ENCODE data around the gene ZNF385B.

Gene ZNF385B

GRCh38 chr2:179720173-179720772, 141.1 kb downstream of the ZNF385B start:
- no peak overlapping the region for H3K4me3 ChIP-seq (ENCODE audit: low read length)
- no peak for TF ChIP-seq ZNF274 (IDR thresholded peaks at IDR 0.05; ENCODE audit: low read depth, low read length)

GRCh38 chr2:179715871-179716270, 145.5 kb downstream of the ZNF385B start:
- no peak overlapping the region for H3K4me3 ChIP-seq (ENCODE audit: low read length)
- no peak for TF ChIP-seq ZNF274 (IDR thresholded peaks at IDR 0.05; ENCODE audit: low read depth, low read length)

GRCh38 chr2:179715196-179715595, 146.2 kb downstream of the ZNF385B start:
- no peak overlapping the region for H3K4me3 ChIP-seq (ENCODE audit: low read length)
- TF ChIP-seq ZNF274 (IDR thresholded peaks at IDR 0.05; ENCODE audit: low read depth, low read length), result no peak

- H3K4me3 ChIP-seq (ENCODE audit: low read length), result no peak overlapping the region
- no peak for TF ChIP-seq ZNF274 (IDR thresholded peaks at IDR 0.05; ENCODE audit: low read depth, low read length)
Measured at GRCh38 chr2:179712825-179713224, 148.6 kb downstream of the ZNF385B start.

GRCh38 chr2:179711375-179711774, 150.0 kb downstream of the ZNF385B start:
- TF ChIP-seq ZNF274 (IDR thresholded peaks at IDR 0.05; ENCODE audit: low read depth, low read length), result no peak

GRCh38 chr2:179703702-179704101, 157.7 kb downstream of the ZNF385B start:
- TF ChIP-seq ZNF274 (IDR thresholded peaks at IDR 0.05; ENCODE audit: low read depth, low read length), result no peak
- H3K4me3 ChIP-seq (ENCODE audit: low read length), result no peak overlapping the region

More at GRCh38 chr2:179711375-179711774, 150.0 kb downstream of the ZNF385B start:
- no peak overlapping the region for H3K4me3 ChIP-seq (ENCODE audit: low read length)

GRCh38 chr2:179702912-179703311, 158.5 kb downstream of the ZNF385B start:
- no peak for TF ChIP-seq ZNF274 (IDR thresholded peaks at IDR 0.05; ENCODE audit: low read depth, low read length)
- no peak overlapping the region for H3K4me3 ChIP-seq (ENCODE audit: low read length)

GRCh38 chr2:179701524-179702110, 159.8 kb downstream of the ZNF385B start:
- no peak for TF ChIP-seq ZNF274 (IDR thresholded peaks at IDR 0.05; ENCODE audit: low read depth, low read length)
- H3K4me3 ChIP-seq (ENCODE audit: low read length), result no peak overlapping the region

- TF ChIP-seq ZNF274 (IDR thresholded peaks at IDR 0.05; ENCODE audit: low read depth, low read length), result no peak
- H3K4me3 ChIP-seq (ENCODE audit: low read length), result no peak overlapping the region
Measured at GRCh38 chr2:179695486-179695885, 165.9 kb downstream of the ZNF385B start.

GRCh38 chr2:179694963-179695362, 166.4 kb downstream of the ZNF385B start:
- no peak for TF ChIP-seq ZNF274 (IDR thresholded peaks at IDR 0.05; ENCODE audit: low read depth, low read length)
- no peak overlapping the region for H3K4me3 ChIP-seq (ENCODE audit: low read length)

GRCh38 chr2:179692610-179693009, 168.8 kb downstream of the ZNF385B start:
- TF ChIP-seq ZNF274 (IDR thresholded peaks at IDR 0.05; ENCODE audit: low read depth, low read length), result no peak
- H3K4me3 ChIP-seq (ENCODE audit: low read length), result no peak overlapping the region

- H3K4me3 ChIP-seq (ENCODE audit: low read length), result no peak overlapping the region
- no peak for TF ChIP-seq ZNF274 (IDR thresholded peaks at IDR 0.05; ENCODE audit: low read depth, low read length)
Measured at GRCh38 chr2:179692043-179692442, 169.4 kb downstream of the ZNF385B start.

- no peak overlapping the region for H3K4me3 ChIP-seq (ENCODE audit: low read length)
- TF ChIP-seq ZNF274 (IDR thresholded peaks at IDR 0.05; ENCODE audit: low read depth, low read length), result no peak
Measured at GRCh38 chr2:179691235-179691634, 170.2 kb downstream of the ZNF385B start.

- H3K4me3 ChIP-seq (ENCODE audit: low read length), result no peak overlapping the region
- TF ChIP-seq ZNF274 (IDR thresholded peaks at IDR 0.05; ENCODE audit: low read depth, low read length), result no peak
Measured at GRCh38 chr2:179686718-179687342, 174.6 kb downstream of the ZNF385B start.

GRCh38 chr2:179686069-179686468, 175.3 kb downstream of the ZNF385B start:
- no peak for TF ChIP-seq ZNF274 (IDR thresholded peaks at IDR 0.05; ENCODE audit: low read depth, low read length)
- no peak overlapping the region for H3K4me3 ChIP-seq (ENCODE audit: low read length)

Measured in GM08714 (cell line).